Pancreas (tissue), 10 donors: ENCODE results near the gene DDHD1. TPM values are rescaled to one million over a fixed set of nuclear protein-coding genes. Genes with fewer than 3 reads are reported as not detected.
"Not testable (repeated sequence)": the region's sequence is repeated elsewhere in the genome, so short reads cannot be mapped to it uniquely, and the experiment has no call there.

Experiments used
- ATAC-seq, 4 donors: fragments of 200-7000 bp; cut with Tn5 transposase; one replicate each; pipeline versions ENCODE4 v1.8.0 to v1.9.1; 2020; ENCODE audit warnings: mild to moderate bottlenecking in 4 of 4, moderate library complexity in 4 of 4
- DNase-seq, 6 donors: peaks; one replicate each; pipeline ENCODE4 v3.0.0-alpha.2; 2020
- FAIRE-seq: peaks from 2 replicates; lab custom pipeline; 2012; peaks lifted over from hg19 to GRCh38; lab: Jason Lieb, UNC
- H3K27ac ChIP-seq, 4 donors: fragments of 200-600 bp; sonication (generic); 1 replicate in 3 of 4; 2 replicates in 1 of 4; pipeline versions ENCODE4 v1.5.0 to v1.8.0; 2020
- H3K27me3 ChIP-seq, 4 donors: fragments of 200-600 bp; one replicate each; pipeline ENCODE4 v1.8.0; 2021
- H3K36me3 ChIP-seq, 3 donors: fragments of 200-600 bp; sonication (generic) in 1 of 3; one replicate each; pipeline versions ENCODE4 v1.5.0 to v1.8.0; 2020 to 2021
- H3K4me1 ChIP-seq, 3 donors: fragments of 200-600 bp; one replicate each; pipeline ENCODE4 v1.8.0; 2021
- H3K4me3 ChIP-seq, 4 donors: fragments of 200-600 bp; sonication (generic) in 2 of 4; one replicate each; pipeline versions ENCODE4 v1.5.0 to v1.8.0; 2020 to 2021
- H3K9me3 ChIP-seq, 4 donors: fragments of 200-600 bp; one replicate each; pipeline ENCODE4 v1.8.0; 2021
- WGBS, 2 donors: extraction: QIAGEN DNeasy Blood & Tissue Kit; methylation state at CpG; one replicate each; pipeline ENCODE4 v1.1.7; 2013; 5-methylcytosine and 5-hydroxymethylcytosine counted together
- intact Hi-C, 3 donors: fragments of 100-400 bp; cut with DNase I; formaldehyde crosslinking; loops; one replicate each; pipeline versions ENCODE4 v1.11.1 to v1.14.2; 2022
- polyA plus RNA-seq, 2 donors: library from polyadenylated mRNA; stranded (reverse); fragments of 200-250 nt; gene quantifications; one replicate each; pipeline ENCODE4 v1.2.3, GENCODE V29; 2013
- total RNA-seq, 6 donors: library from RNA; stranded (reverse); fragmentation: NEBNext Ultra II Directional in 4 of 6; extraction: Animal tissue kit (Norgen Biotek cat#: 25700) in 4 of 6; gene quantifications; one replicate each; pipeline versions ENCODE4 v1.2.1 to v1.2.4, GENCODE V29; 2021 to 2023
- TF ChIP-seq, protein P1 (sequence below), 4 donors: fragments of 200-600 bp; sonication (generic) in 3 of 4; IDR thresholded peaks; one replicate each; pipeline versions ENCODE4 v1.5.0 to v1.8.0; 2021; ENCODE audit warnings: antibody characterized with exemption in 4 of 4
- donor health status: healthy with polysubstance abuse.
- donor health status: DM: no; HTN: no; CAD: no; lungs with moderate emphysema.
- donor health status: DM: no; HTN: no; CAD: no.
- donor health status: control.
- donor health status: control.
- donor health status: Bipolar disorder and iron deficiency.
- donor health status: DM: yes; HTN: yes; CAD: no.
- donor health status: DM: no; HTN: no; CAD: no.
- donor health status: DM: no; HTN: no; CAD: no.
- donor health status: DM: yes; HTN: yes; CAD: no.

Gene DDHD1
- total and polyA plus RNA-seq, 8 donors = 3.5 to 6.9 (median 4.7) TPM

- Histone ChIP-seq H3K27ac (no peak overlapping the region), H3K4me3 (no peak overlapping the region), H3K36me3 (no peaks in the 10 kb centered on the region), H3K9me3 (no peaks in the 10 kb centered on the region), H3K4me1 (no peaks in the 10 kb centered on the region), H3K27me3 (no peaks in the 10 kb centered on the region)
- ATAC-seq (no peak), FAIRE-seq (no peak), DNase-seq (no peak)
- 76 to 88% methylated on average over 13 of the region's 13 CpGs for WGBS, 2 donors
- TF ChIP-seq, protein P1, sequence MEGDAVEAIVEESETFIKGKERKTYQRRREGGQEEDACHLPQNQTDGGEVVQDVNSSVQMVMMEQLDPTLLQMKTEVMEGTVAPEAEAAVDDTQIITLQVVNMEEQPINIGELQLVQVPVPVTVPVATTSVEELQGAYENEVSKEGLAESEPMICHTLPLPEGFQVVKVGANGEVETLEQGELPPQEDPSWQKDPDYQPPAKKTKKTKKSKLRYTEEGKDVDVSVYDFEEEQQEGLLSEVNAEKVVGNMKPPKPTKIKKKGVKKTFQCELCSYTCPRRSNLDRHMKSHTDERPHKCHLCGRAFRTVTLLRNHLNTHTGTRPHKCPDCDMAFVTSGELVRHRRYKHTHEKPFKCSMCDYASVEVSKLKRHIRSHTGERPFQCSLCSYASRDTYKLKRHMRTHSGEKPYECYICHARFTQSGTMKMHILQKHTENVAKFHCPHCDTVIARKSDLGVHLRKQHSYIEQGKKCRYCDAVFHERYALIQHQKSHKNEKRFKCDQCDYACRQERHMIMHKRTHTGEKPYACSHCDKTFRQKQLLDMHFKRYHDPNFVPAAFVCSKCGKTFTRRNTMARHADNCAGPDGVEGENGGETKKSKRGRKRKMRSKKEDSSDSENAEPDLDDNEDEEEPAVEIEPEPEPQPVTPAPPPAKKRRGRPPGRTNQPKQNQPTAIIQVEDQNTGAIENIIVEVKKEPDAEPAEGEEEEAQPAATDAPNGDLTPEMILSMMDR (IDR thresholded peaks at IDR 0.05) = no peak
- intact Hi-C loops = no loop called here
Observed at GRCh38 chr14:53180272-53181221, 27.4 kb upstream of the DDHD1 start.

DNA sequence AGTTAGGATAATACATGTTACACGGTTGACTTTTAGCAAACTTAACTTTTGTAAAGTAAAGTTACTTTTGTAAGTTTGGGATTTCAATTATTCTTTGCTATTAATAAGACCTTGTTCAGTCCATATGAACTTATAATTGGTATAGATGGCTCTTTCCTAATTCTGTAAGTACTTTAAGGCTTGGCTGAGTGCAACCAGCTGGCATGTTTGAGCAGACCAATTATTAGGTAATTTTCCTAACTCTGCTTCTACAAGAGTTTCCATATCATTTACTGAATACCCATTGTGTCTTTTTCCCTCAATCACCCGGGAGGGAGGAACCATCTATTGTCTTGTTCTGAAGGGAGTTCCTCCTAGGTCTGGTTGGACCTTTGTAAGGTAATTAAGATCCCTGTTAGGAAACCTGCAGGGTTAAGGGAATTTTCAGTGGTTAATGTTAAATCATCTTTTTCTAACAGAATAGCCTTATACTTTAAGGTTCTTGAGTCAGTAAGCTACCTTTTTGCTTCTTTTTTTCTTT, 26.4 kb upstream of the DDHD1 start:
- H3K4me1 ChIP-seq, H3K27me3 ChIP-seq, H3K4me3 ChIP-seq, ATAC-seq, FAIRE-seq, H3K27ac ChIP-seq, DNase-seq, H3K9me3 ChIP-seq, intact Hi-C loops, H3K36me3 ChIP-seq: not testable (repeated sequence)
- WGBS, 2 donors = 54 to 60% methylated on average over 2 of the region's 2 CpGs

- no peaks in the 10 kb centered on the region for H3K36me3 ChIP-seq
- H3K27ac ChIP-seq = no peak overlapping the region
- H3K4me1 ChIP-seq = no peaks in the 10 kb centered on the region
- H3K27me3 ChIP-seq = no peaks in the 10 kb centered on the region
- H3K4me3 ChIP-seq = no peak overlapping the region
- no peaks in the 10 kb centered on the region for H3K9me3 ChIP-seq
- FAIRE-seq (no peak), ATAC-seq (no peak), DNase-seq (no peak)
- 75 to 83% methylated on average over 4 of the region's 4 CpGs for WGBS, 2 donors
- intact Hi-C loops = no loop called here
- TF ChIP-seq, protein P1 (IDR thresholded peaks at IDR 0.05) = no peak
Observed at GRCh38 chr14:53175375-53175774, 22.3 kb upstream of the DDHD1 start.

DNA sequence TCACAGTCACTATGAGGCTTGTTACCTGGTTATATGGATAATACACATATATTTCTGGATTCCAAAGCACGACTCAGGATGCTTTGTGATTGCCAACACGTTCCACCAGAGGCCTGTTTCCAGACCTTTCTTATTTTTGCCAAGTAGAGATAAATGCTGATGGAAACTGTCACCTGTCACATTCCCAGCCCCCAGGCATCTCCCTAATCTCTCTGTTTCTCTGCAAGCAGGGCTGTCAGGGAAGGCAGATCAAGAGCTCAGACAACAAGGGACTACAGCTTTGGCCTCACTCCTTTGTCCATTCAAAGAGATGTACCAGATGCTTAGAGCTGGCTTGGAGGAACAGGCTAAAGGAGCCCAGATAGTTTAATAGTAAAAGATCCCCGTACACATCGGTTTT, 21.8 kb upstream of the DDHD1 start:
- WGBS, 2 donors = 56 to 60% methylated on average over 4 of the region's 4 CpGs
- intact Hi-C loops = no loop called here

DNA sequence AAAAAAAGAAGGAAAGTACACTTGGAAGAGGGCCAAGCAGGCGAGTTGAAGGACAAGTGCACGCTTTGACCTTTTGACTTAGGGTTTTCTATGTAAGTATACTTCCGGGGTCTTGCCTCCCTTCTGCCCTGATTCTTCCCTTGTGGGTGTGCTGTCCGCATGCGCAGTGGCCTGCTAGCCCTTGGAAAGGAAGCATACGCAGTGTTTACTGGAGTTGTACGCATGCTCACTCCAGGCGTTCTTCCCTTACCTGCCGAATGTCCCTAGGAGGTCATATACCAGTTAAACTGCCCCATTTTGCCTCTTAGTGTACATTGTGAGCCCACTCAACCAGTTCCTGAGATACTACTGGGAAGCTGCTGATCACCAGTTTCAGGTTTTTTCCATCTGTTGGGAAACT, 15.7 kb upstream of the DDHD1 start:
- intact Hi-C loops = no loop called here
- ATAC-seq (no peak), DNase-seq (no peak), FAIRE-seq (no peak)
- no peaks in the 10 kb centered on the region for H3K27me3 ChIP-seq
- no peak overlapping the region for H3K4me3 ChIP-seq
- H3K27ac ChIP-seq = no peak overlapping the region
- H3K4me1 ChIP-seq = no peaks in the 10 kb centered on the region
- no peaks in the 10 kb centered on the region for H3K9me3 ChIP-seq
- H3K36me3 ChIP-seq = no peaks in the 10 kb centered on the region
- TF ChIP-seq, protein P1 (IDR thresholded peaks at IDR 0.05) = no peak
- WGBS, 2 donors = 84 to 88% methylated on average over 9 of the region's 9 CpGs

More for the DNA sequence above, 21.8 kb upstream of the DDHD1 start:
- no peak overlapping the region for H3K4me3 ChIP-seq
- DNase-seq (no peak), FAIRE-seq (no peak), ATAC-seq (no peak)
- H3K27me3 ChIP-seq = no peaks in the 10 kb centered on the region
- H3K4me1 ChIP-seq = no peaks in the 10 kb centered on the region
- H3K9me3 ChIP-seq = no peaks in the 10 kb centered on the region
- no peaks in the 10 kb centered on the region for H3K36me3 ChIP-seq
- TF ChIP-seq, protein P1 (IDR thresholded peaks at IDR 0.05) = no peak
- no peak overlapping the region for H3K27ac ChIP-seq
